A673 (cell line): ENCODE measurements around the gene MARK1. TPM values are rescaled to one million over a fixed set of nuclear protein-coding genes. Genes with fewer than 3 reads are reported as not detected.

Source experiments
- BruUV-seq: library from RNA; stranded (reverse); fragments of 400-500 nt; replicated peaks from 2 replicates; lab custom pipeline; 2021; lab: Mats Ljungman, UMichigan
- CTCF ChIA-PET: fragments of 300-600 bp; sonication (Branson Sonifier 250); formaldehyde crosslinking; loops from one replicate; lab custom pipeline; 2022; ENCODE audit warnings: antibody characterized with exemption; lab: Charles Lee
- POLR2A ChIA-PET: fragments of 300-600 bp; sonication (Branson Sonifier 250); formaldehyde crosslinking; loops from one replicate; lab custom pipeline; 2022; ENCODE audit warnings: antibody characterized with exemption; ENCODE audit not compliant: low non-redundant PET; lab: Charles Lee
- DNase-seq: peaks from one replicate; pipeline ENCODE4 v3.0.0-alpha.2; 2015; ENCODE audit warnings: low spot score
- H3K27ac ChIP-seq: fragments of 200-600 bp; sonication (generic); 2 replicates; pipeline ENCODE4 v1.5.1; 2016; ENCODE audit warnings: mixed run types, low read depth, mild to moderate bottlenecking, mixed read lengths, antibody characterized with exemption, low read length; ENCODE audit not compliant: poor library complexity, severe bottlenecking
- H3K27me3 ChIP-seq: fragments of 200-600 bp; sonication (generic); replicated peaks from 2 replicates; pipeline ENCODE4 v1.6.1; 2017; ENCODE audit warnings: mixed run types, low read depth, mild to moderate bottlenecking, mixed read lengths, antibody characterized with exemption, low read length; ENCODE audit not compliant: insufficient read depth, poor library complexity
- H3K36me3 ChIP-seq: fragments of 200-600 bp; sonication (generic); 2 replicates; pipeline ENCODE4 v1.6.1; 2016; ENCODE audit warnings: mixed run types, mild to moderate bottlenecking, mixed read lengths, antibody characterized with exemption, low read length; ENCODE audit not compliant: insufficient read depth, poor library complexity, severe bottlenecking
- H3K4me1 ChIP-seq: fragments of 200-600 bp; sonication (generic); 2 replicates; pipeline ENCODE4 v1.6.1; 2017; ENCODE audit warnings: mixed run types, mild to moderate bottlenecking, mixed read lengths, antibody characterized with exemption, low read length; ENCODE audit not compliant: insufficient read depth, poor library complexity, severe bottlenecking
- H3K4me3 ChIP-seq: fragments of 200-600 bp; sonication (generic); 2 replicates; pipeline ENCODE4 v1.5.1; 2016; ENCODE audit warnings: low read depth, mixed run types, mild to moderate bottlenecking, mixed read lengths, low read length; ENCODE audit not compliant: poor library complexity, severe bottlenecking
- H3K9me3 ChIP-seq: fragments of 200-600 bp; sonication (generic); 2 replicates; pipeline ENCODE4 v1.6.1; 2016; ENCODE audit warnings: mixed run types, low read depth, mild to moderate bottlenecking, mixed read lengths, antibody characterized with exemption, low read length; ENCODE audit not compliant: poor library complexity, severe bottlenecking
- CTCF ChIP-seq: fragments of 300-800, 200-600 bp; sonication (generic); conservative IDR thresholded peaks from 2 replicates; pipeline ENCODE4 v1.5.1; 2017; ENCODE audit warnings: low read depth, mild to moderate bottlenecking, antibody characterized with exemption, low read length, moderate library complexity, mixed read lengths
- EZH2 ChIP-seq: fragments of 200-600 bp; sonication (generic); IDR thresholded peaks from 2 replicates; pipeline ENCODE4 v1.6.1; 2017; ENCODE audit warnings: borderline replicate concordance, low read depth, mild to moderate bottlenecking, mixed read lengths, antibody characterized with exemption, low read length; ENCODE audit not compliant: poor library complexity, severe bottlenecking
- intact Hi-C: fragments of 100-400 bp; cut with micrococcal nuclease; formaldehyde crosslinking; loops from one replicate; pipeline ENCODE4 v1.10.0; 2022; ENCODE audit not compliant: unreplicated experiment
- total RNA-seq: library from RNA; stranded (reverse); gene quantifications from 2 replicates; pipeline ENCODE4 v1.2.3, GENCODE V29; 2021

The MARK1 gene
- total RNA-seq, 1 experiment from 2014 or later = 5.1 TPM

GRCh38 chr1:220691053-220691684, 163.2 kb downstream of the MARK1 start:
- ChIA-PET POLR2A (no interaction called here), CTCF (interaction anchor here (0.6 kb wide), 2 partner anchors 10 to 43 kb away, joined by 3 to 4 read pairs; no protein-coding TSS in a partner anchor)
- peaks cover 4% of the 10 kb centered on the region for H3K4me1 ChIP-seq
- no peak overlapping the region for H3K27ac ChIP-seq
- H3K9me3 ChIP-seq = no peaks in the 10 kb centered on the region
- no peak overlapping the region for H3K4me3 ChIP-seq
- H3K36me3 ChIP-seq = no peaks in the 10 kb centered on the region
- H3K27me3 ChIP-seq = peaks cover 51% of the 10 kb centered on the region
- no TSS peak for BruUV-seq
- no peak for DNase-seq
- intact Hi-C loops = no loop called here
- no peak for TF ChIP-seq CTCF
- no peak for TF ChIP-seq EZH2

- POLR2A ChIA-PET = no interaction called here
- Histone ChIP-seq H3K9me3 (no peaks in the 10 kb centered on the region), H3K4me1 (peaks cover 4% of the 10 kb centered on the region), H3K36me3 (no peaks in the 10 kb centered on the region), H3K27ac (no peak overlapping the region), H3K4me3 (no peak overlapping the region), H3K27me3 (peaks cover 51% of the 10 kb centered on the region)
- TF ChIP-seq CTCF = no peak
- no peak for TF ChIP-seq EZH2
- CTCF ChIA-PET = no interaction called here
- no peak for DNase-seq
- BruUV-seq = no TSS peak
- intact Hi-C loops = no loop called here
Measured at GRCh38 chr1:220692436-220693228, 164.7 kb downstream of the MARK1 start.

- Histone ChIP-seq H3K4me3 (no peak overlapping the region), H3K4me1 (peaks cover 4% of the 10 kb centered on the region), H3K9me3 (no peaks in the 10 kb centered on the region), H3K36me3 (no peaks in the 10 kb centered on the region), H3K27me3 (peaks cover 51% of the 10 kb centered on the region), H3K27ac (no peak overlapping the region)
- DNase-seq = no peak
- POLR2A ChIA-PET = no interaction called here
- TF ChIP-seq EZH2 = no peak
- TF ChIP-seq CTCF = no peak
- BruUV-seq = no TSS peak
- intact Hi-C loops = no loop called here
- CTCF ChIA-PET = no interaction called here
Measured at GRCh38 chr1:220694866-220695382, 167.0 kb downstream of the MARK1 start.
